Keratinocyte (primary cell): Measurements from ENCODE around the gene SPAG6. TPM values are rescaled to one million over a fixed set of nuclear protein-coding genes. Genes with fewer than 3 reads are reported as not detected.
A peak's percentile ranks its signal among the peaks of the same experiment; 100 is the strongest.

Experiments
- DNase-seq: peaks from one replicate; pipeline ENCODE4 v3.0.0-alpha.2; 2011; ENCODE audit warnings: low read depth, missing footprints, low spot score
- FAIRE-seq: peaks from 2 replicates; lab custom pipeline; 2011; peaks lifted over from hg19 to GRCh38; lab: Jason Lieb, UNC
- H2AFZ ChIP-seq: 2 replicates; pipeline ENCODE4 v1.6.0; 2012; ENCODE audit warnings: low read length, control low read depth, inconsistent platforms; ENCODE audit not compliant: control insufficient read depth
- H3K27ac ChIP-seq: 2 replicates; pipeline ENCODE4 v1.5.1; 2011; ENCODE audit warnings: low read length; ENCODE audit not compliant: control insufficient read depth, insufficient read depth
- H3K27me3 ChIP-seq: 3 replicates; pipeline ENCODE4 v1.6.0; 2011; ENCODE audit warnings: low read length; ENCODE audit not compliant: control insufficient read depth, insufficient read depth; ENCODE audit errors: extremely low read depth
- H3K36me3 ChIP-seq, 2 experiments: 2 replicates in 1 of 2; 3 replicates in 1 of 2; pipeline ENCODE4 v1.5.1; 2011; ENCODE audit warnings: low read length in 2 of 2, mild to moderate bottlenecking in 1 of 2; ENCODE audit not compliant: control insufficient read depth in 2 of 2, insufficient read depth in 2 of 2; ENCODE audit errors: extremely low read depth in 1 of 2
- H3K4me1 ChIP-seq: 3 replicates; pipeline ENCODE4 v1.5.1; 2011; ENCODE audit warnings: low read length; ENCODE audit not compliant: control insufficient read depth, insufficient read depth; ENCODE audit errors: extremely low read depth
- H3K4me2 ChIP-seq: 3 replicates; pipeline ENCODE4 v1.6.0; 2011; ENCODE audit warnings: low read depth, low read length; ENCODE audit not compliant: control insufficient read depth, insufficient read depth; ENCODE audit errors: extremely low read depth
- H3K4me3 ChIP-seq, 3 experiments: fragments of 200-600 bp in 1 of 3; sonication (generic) in 1 of 3; 2 replicates in 2 of 3; 3 replicates in 1 of 3; pipeline ENCODE4 v1.5.1; 2011 to 2016; ENCODE audit warnings: low read length in 3 of 3, mild to moderate bottlenecking in 3 of 3, control low read depth in 2 of 3, inconsistent platforms in 1 of 3, low read depth in 1 of 3, mixed read lengths in 1 of 3, mixed run types in 1 of 3, moderate library complexity in 1 of 3; ENCODE audit not compliant: control insufficient read depth in 2 of 3, insufficient read depth in 2 of 3; ENCODE audit errors: extremely low read depth in 1 of 3
- H3K79me2 ChIP-seq: 2 replicates; pipeline ENCODE4 v1.6.0; 2012; ENCODE audit warnings: low read length; ENCODE audit not compliant: control insufficient read depth, insufficient read depth
- H3K9ac ChIP-seq: 3 replicates; pipeline ENCODE4 v1.6.0; 2011; ENCODE audit warnings: low read length; ENCODE audit not compliant: control insufficient read depth, insufficient read depth; ENCODE audit errors: extremely low read depth
- H3K9me1 ChIP-seq: 3 replicates; pipeline ENCODE4 v1.6.0; 2011; ENCODE audit warnings: low read length; ENCODE audit not compliant: control insufficient read depth, insufficient read depth; ENCODE audit errors: extremely low read depth
- H3K9me3 ChIP-seq: 2 replicates; pipeline ENCODE4 v1.5.1; 2012; ENCODE audit warnings: low read depth, low read length; ENCODE audit not compliant: control insufficient read depth
- H4K20me1 ChIP-seq: 3 replicates; pipeline ENCODE4 v1.6.0; 2011; ENCODE audit warnings: low read length; ENCODE audit not compliant: control insufficient read depth, insufficient read depth; ENCODE audit errors: extremely low read depth
- EZH2 ChIP-seq: IDR thresholded peaks from one replicate; pipeline ENCODE4 v1.6.1; 2012; ENCODE audit warnings: inconsistent platforms, mild to moderate bottlenecking, low read length, moderate library complexity
- dilution Hi-C: fragments of 300-500 bp; cut with MboI; formaldehyde crosslinking; loops from one replicate; pipeline ENCODE4 v1.7.0; 2020; ENCODE audit warnings: low sequenced_read_pairs; ENCODE audit not compliant: extremely low pct_ligation_motif_present
- polyA plus RNA-seq, 5 experiments: library from polyadenylated mRNA; depleted of rRNA in 3 of 5; stranded (reverse) in 3 of 5; stranded (forward) in 1 of 5; unstranded in 1 of 5; fragments of >200 nt; gene quantifications; 1 replicate in 1 of 5; 2 replicates in 3 of 5; 3 replicates in 1 of 5; pipeline versions ENCODE4 v1.2.1 to v1.2.3, GENCODE V29; 2011 to 2012; ENCODE audit warnings: missing spikeins in 2 of 5, low read depth in 1 of 5, low replicate concordance in 1 of 5
- TF ChIP-seq, protein P1 (sequence below), 3 experiments: IDR thresholded peaks in 1 of 3; conservative IDR thresholded peaks in 1 of 3; optimal IDR thresholded peaks in 1 of 3; 2 replicates in 2 of 3; 3 replicates in 1 of 3; pipeline versions ENCODE3 to v1.5.1; 2011; ENCODE audit warnings: low read length in 3 of 3, mild to moderate bottlenecking in 3 of 3, moderate library complexity in 2 of 3, control low read depth in 1 of 3, inconsistent platforms in 1 of 3; ENCODE audit not compliant: insufficient read depth in 2 of 3; ENCODE audit errors: extremely low read depth in 1 of 3

Gene SPAG6
- polyA plus RNA-seq, 1 donor (not counting 4 experiments of a cell fraction or from before 2014, with no cell fraction given): not detected

DNA sequence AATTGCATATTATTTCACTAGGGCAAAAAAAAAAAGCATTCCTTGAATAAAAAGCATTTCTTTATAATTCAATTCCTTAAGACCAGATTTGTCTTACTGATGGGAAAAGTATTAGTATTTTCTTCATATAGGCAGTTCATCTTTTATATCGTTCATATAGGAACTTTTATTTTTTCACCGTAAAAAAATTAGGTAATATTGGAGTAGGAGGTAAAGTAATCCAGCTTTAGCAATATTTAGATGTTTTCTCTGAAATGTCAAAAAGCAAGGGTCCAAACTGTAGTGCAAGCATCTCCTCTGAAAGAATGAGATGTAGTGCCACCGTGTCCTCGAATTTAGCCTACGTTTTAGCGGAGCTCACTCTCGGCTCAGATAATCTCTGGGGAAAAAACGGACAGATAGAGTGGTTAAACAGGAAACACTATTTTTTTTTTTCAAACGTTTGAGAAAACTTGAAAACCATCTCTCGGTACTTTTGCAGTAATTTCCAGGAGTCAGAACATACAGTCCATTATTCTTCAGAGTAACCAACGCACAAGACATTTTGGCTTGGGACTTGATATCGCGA lies 5.5 kb upstream of the SPAG6 start:
- no peak overlapping the region for H3K27ac ChIP-seq

DNA sequence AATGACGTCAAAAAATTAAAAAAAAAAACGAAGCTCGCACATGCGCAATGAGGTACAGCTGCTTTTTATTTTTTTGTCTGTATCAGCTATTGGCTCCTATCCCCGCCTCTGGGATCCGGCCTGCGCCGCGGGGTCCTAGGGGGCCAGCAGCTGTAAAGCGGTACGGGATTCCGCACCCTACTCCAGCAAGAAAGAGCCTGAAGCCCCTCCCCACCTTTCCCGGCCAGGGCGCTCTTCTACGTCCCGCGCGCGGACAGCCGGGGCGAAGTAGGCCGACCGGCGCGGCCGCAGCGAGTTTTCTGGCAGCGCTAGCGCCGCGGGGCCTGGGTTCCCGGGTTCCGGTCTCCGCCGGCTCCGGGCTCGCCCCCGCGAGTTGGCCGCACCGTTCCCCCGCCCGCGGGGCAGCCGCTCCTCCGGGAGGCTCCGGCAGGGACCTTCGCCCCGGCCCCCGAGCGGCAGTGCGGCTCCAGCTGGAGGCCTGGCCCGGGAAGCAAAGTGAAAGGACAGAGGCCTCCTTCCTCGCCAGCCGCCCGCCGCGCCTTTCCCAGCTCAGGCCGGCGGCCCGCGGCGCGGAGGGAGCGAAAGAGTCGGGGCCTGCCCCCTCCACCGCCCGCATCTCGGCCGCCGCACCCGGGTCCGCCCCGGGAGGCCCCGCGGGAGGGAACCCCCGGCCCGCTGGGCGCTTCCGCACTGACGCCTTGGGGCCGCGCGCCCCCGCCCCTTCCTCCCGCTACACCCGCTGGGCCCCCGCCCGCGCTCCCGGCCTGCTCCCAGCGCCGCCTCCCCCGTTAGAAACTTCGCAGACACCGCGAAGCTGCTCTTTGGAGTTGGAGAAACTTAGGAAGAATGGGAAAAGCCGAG lies 4.7 kb upstream of the SPAG6 start:
- TF ChIP-seq, protein P1, sequence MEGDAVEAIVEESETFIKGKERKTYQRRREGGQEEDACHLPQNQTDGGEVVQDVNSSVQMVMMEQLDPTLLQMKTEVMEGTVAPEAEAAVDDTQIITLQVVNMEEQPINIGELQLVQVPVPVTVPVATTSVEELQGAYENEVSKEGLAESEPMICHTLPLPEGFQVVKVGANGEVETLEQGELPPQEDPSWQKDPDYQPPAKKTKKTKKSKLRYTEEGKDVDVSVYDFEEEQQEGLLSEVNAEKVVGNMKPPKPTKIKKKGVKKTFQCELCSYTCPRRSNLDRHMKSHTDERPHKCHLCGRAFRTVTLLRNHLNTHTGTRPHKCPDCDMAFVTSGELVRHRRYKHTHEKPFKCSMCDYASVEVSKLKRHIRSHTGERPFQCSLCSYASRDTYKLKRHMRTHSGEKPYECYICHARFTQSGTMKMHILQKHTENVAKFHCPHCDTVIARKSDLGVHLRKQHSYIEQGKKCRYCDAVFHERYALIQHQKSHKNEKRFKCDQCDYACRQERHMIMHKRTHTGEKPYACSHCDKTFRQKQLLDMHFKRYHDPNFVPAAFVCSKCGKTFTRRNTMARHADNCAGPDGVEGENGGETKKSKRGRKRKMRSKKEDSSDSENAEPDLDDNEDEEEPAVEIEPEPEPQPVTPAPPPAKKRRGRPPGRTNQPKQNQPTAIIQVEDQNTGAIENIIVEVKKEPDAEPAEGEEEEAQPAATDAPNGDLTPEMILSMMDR (optimal IDR thresholded peaks at IDR 0.05 in 1 of 3, IDR thresholded peaks at IDR 0.05 in 1 of 3, conservative IDR thresholded peaks at IDR 0.05 in 1 of 3; ENCODE audit: extremely low read depth in 1 of 3, insufficient read depth in 2 of 3, low read length in 3 of 3): no peak
- TF ChIP-seq EZH2: no peak
- DNase-seq (no peak), FAIRE-seq (no peak)
- Histone ChIP-seq H3K9me3 (no peaks in the 10 kb centered on the region), H3K36me3 (no peaks in the 10 kb centered on the region), H4K20me1 (no peaks in the 10 kb centered on the region), H3K79me2 (no peaks in the 10 kb centered on the region), H2AFZ (peak overlapping the region; percentile 82), H3K9me1 (no peaks in the 10 kb centered on the region), H3K27me3 (peaks cover 77% of the 10 kb centered on the region), H3K27ac (peak overlapping the region; percentile 44), H3K4me1 (peaks cover 5% of the 10 kb centered on the region), H3K4me3 (peak overlapping the region; percentile 63 to 78 (median 78)), H3K9ac (peak overlapping the region; percentile 81), H3K4me2 (peak overlapping the region; percentile 93)
- dilution Hi-C loops: no loop called here

More for the DNA sequence above, 5.5 kb upstream of the SPAG6 start:
- H3K4me2 ChIP-seq: peak overlapping the region; percentile 93
- TF ChIP-seq, protein P1 (optimal IDR thresholded peaks at IDR 0.05 in 1 of 3, IDR thresholded peaks at IDR 0.05 in 1 of 3, conservative IDR thresholded peaks at IDR 0.05 in 1 of 3; ENCODE audit: extremely low read depth in 1 of 3, insufficient read depth in 2 of 3, low read length in 3 of 3): no peak
- TF ChIP-seq EZH2: no peak
- dilution Hi-C loops: no loop called here
- peak overlapping the region; percentile 35 for H2AFZ ChIP-seq
- H3K9me1 ChIP-seq: no peaks in the 10 kb centered on the region
- H3K79me2 ChIP-seq: no peaks in the 10 kb centered on the region
- H3K27me3 ChIP-seq: peaks cover 77% of the 10 kb centered on the region
- DNase-seq (no peak), FAIRE-seq (peak; percentile 39)
- peak overlapping the region; percentile 63 to 78 (median 78) for H3K4me3 ChIP-seq
- H3K9ac ChIP-seq: peak overlapping the region; percentile 81
- H3K4me1 ChIP-seq: peaks cover 5% of the 10 kb centered on the region
- no peaks in the 10 kb centered on the region for H4K20me1 ChIP-seq
- H3K36me3 ChIP-seq: no peaks in the 10 kb centered on the region
- no peaks in the 10 kb centered on the region for H3K9me3 ChIP-seq
